Heart right ventricle (tissue), 16 donors: Measurements from ENCODE around the gene GSX1. TPM values are rescaled to one million over a fixed set of nuclear protein-coding genes. Genes with fewer than 3 reads are reported as not detected.

Experiments used
- ATAC-seq, 8 donors: fragments of 200-7000 bp; cut with Tn5 transposase; one replicate each; pipeline ENCODE4 v1.9.1; 2020; ENCODE audit warnings: mild to moderate bottlenecking in 8 of 8, moderate library complexity in 8 of 8, moderate number of reproducible peaks in 1 of 8
- DNase-seq, 2 donors: peaks; one replicate each; pipeline ENCODE4 v3.0.0-alpha.2; 2020
- H3K27ac ChIP-seq, 10 donors: fragments of 200-600 bp; sonication (generic) in 2 of 10; one replicate each; pipeline versions ENCODE4 v1.5.0 to v1.8.0; 2020 to 2022; ENCODE audit warnings: mild to moderate bottlenecking in 3 of 10
- H3K27me3 ChIP-seq, 7 donors: fragments of 200-600 bp; one replicate each; pipeline ENCODE4 v1.8.0; 2021 to 2022; ENCODE audit warnings: mild to moderate bottlenecking in 2 of 7
- H3K36me3 ChIP-seq, 9 donors: fragments of 200-600 bp; sonication (generic) in 1 of 9; one replicate each; pipeline versions ENCODE4 v1.5.0 to v1.8.0; 2020 to 2022; ENCODE audit warnings: mild to moderate bottlenecking in 2 of 9
- H3K4me1 ChIP-seq, 9 donors: fragments of 200-600 bp; sonication (generic) in 1 of 9; one replicate each; pipeline versions ENCODE4 v1.5.0 to v1.8.0; 2020 to 2022; ENCODE audit warnings: mild to moderate bottlenecking in 4 of 9
- H3K4me3 ChIP-seq, 10 donors: fragments of 200-600 bp; sonication (generic) in 2 of 10; one replicate each; pipeline versions ENCODE4 v1.5.0 to v1.8.0; 2020 to 2022; ENCODE audit warnings: mild to moderate bottlenecking in 7 of 10, moderate library complexity in 2 of 10
- H3K9me3 ChIP-seq, 11 donors: fragments of 200-600 bp in 10 of 11; sonication (generic) in 2 of 11; one replicate each; pipeline versions ENCODE4 v1.5.0 to v1.8.0; 2013 to 2022; ENCODE audit warnings: mild to moderate bottlenecking in 2 of 11, control low read depth in 1 of 11, moderate library complexity in 1 of 11
- WGBS, 2 donors: extraction: QIAGEN DNeasy Blood & Tissue Kit; methylation state at CpG; one replicate each; pipeline ENCODE4 v1.1.7; 2013; ENCODE audit warnings: inconsistent platforms in 1 of 2; 5-methylcytosine and 5-hydroxymethylcytosine counted together
- intact Hi-C, 10 donors: fragments of 100-400 bp; cut with DNase I; formaldehyde crosslinking; loops; one replicate each; pipeline versions ENCODE4 v1.11.1 to v1.14.2; 2022
- polyA plus RNA-seq, 2 donors: library from polyadenylated mRNA; stranded (reverse); fragments of 200-250 nt; gene quantifications; one replicate each; pipeline ENCODE4 v1.2.3, GENCODE V29; 2013
- total RNA-seq, 10 donors: library from RNA; stranded (reverse); fragmentation: NEBNext Ultra II Directional in 3 of 10; extraction: Animal tissue kit (Norgen Biotek cat#: 25700) in 3 of 10; gene quantifications; one replicate each; pipeline versions ENCODE4 v1.2.1 to v1.2.4, GENCODE V29; 2021 to 2023
- TF ChIP-seq, protein P1 (sequence below), 9 donors: fragments of 200-600 bp; sonication (generic) in 2 of 9; IDR thresholded peaks; one replicate each; pipeline versions ENCODE4 v1.5.0 to v1.8.0; 2021 to 2022; ENCODE audit warnings: antibody characterized with exemption in 9 of 9, mild to moderate bottlenecking in 5 of 9, moderate library complexity in 1 of 9
- donor health status: Arrhythmogenic right ventricular cardiomyopathy.
- donor health status: ischemic (EF 13 %, LVEDD 7.1; RV severe dilation, severe dysfunction).
- donor health status: healthy with polysubstance abuse.
- donor health status: DM: no; HTN: yes; CAD: no.
- donor health status: DM: no; HTN: no; CAD: no.
- donor health status: ischemic (EF 25% LVEDD 6.9; RV normal size, moderate dysfunction).
- donor health status: ischemic (EF 25% LVEDD 5.7; RV mildly dilated, moderate dysfunction).
- donor health status: healthy.
- donor health status: DM: yes; HTN: yes; CAD: no.
- donor health status: Ischemic cardiomyopathy.
- donor health status: ischemic (EF 35%, LVEDD 5.7; RV mildly dilated, moderate dysfunction).
- donor health status: nonischemic (EF 11% LVEDD 7.7; RV severe dilation, severe dysfunction).
- donor health status: DM: yes; HTN: yes; CAD: no.
- donor health status: PGD.
- donor health status: ischemic (EF 29% LVEDD 5.4; RV normal size, mild dysfunction).
- donor health status: nonischemic (EF 23%, LVEDD 6.1; RV moderate dilation, normal function).

The GSX1 gene
- total and polyA plus RNA-seq, 12 donors = not detected

DNA sequence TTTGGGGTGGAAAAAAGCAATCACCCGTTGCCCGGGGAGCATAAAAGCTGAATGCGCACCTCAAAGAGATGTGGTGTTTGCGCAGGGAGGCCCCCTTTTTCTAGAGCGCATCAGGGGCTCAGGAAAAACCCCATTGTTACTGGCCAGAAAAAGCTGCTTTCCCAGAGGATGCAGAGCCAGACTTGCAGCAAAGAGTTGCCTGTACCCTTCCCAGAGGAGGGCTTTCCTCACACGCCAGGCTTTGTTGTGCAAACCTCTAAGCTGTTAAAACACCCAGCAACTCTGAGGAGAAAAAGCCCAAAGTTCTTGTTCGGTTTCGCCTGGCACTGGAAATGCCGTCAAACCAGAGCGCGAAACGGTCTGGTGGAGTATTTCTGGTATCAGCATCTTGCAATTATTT is 29.3 kb downstream of the GSX1 start:
- Histone ChIP-seq H3K36me3 (no peaks in the 10 kb centered on the region), H3K4me3 (no peak overlapping the region), H3K9me3 (no peaks in the 10 kb centered on the region), H3K4me1 (peaks cover 0 to 7% (median 0%) of the 10 kb centered on the region in 9 donors), H3K27ac (no peak overlapping the region), H3K27me3 (peaks cover 0 to 99% (median 93%) of the 10 kb centered on the region in 7 donors)
- TF ChIP-seq, protein P1, sequence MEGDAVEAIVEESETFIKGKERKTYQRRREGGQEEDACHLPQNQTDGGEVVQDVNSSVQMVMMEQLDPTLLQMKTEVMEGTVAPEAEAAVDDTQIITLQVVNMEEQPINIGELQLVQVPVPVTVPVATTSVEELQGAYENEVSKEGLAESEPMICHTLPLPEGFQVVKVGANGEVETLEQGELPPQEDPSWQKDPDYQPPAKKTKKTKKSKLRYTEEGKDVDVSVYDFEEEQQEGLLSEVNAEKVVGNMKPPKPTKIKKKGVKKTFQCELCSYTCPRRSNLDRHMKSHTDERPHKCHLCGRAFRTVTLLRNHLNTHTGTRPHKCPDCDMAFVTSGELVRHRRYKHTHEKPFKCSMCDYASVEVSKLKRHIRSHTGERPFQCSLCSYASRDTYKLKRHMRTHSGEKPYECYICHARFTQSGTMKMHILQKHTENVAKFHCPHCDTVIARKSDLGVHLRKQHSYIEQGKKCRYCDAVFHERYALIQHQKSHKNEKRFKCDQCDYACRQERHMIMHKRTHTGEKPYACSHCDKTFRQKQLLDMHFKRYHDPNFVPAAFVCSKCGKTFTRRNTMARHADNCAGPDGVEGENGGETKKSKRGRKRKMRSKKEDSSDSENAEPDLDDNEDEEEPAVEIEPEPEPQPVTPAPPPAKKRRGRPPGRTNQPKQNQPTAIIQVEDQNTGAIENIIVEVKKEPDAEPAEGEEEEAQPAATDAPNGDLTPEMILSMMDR (IDR thresholded peaks at IDR 0.05) = no peak
- 2% methylated on average over 12 of the region's 12 CpGs for WGBS, 2 donors
- intact Hi-C loops = loop anchor here in 5 of 10 donors (10.0 kb wide), 3 partner anchors 163 to 837 kb away; partner anchors contain the start of gene URAD (in 1 of the 5)
- DNase-seq (no peak), ATAC-seq (no peak)

DNA sequence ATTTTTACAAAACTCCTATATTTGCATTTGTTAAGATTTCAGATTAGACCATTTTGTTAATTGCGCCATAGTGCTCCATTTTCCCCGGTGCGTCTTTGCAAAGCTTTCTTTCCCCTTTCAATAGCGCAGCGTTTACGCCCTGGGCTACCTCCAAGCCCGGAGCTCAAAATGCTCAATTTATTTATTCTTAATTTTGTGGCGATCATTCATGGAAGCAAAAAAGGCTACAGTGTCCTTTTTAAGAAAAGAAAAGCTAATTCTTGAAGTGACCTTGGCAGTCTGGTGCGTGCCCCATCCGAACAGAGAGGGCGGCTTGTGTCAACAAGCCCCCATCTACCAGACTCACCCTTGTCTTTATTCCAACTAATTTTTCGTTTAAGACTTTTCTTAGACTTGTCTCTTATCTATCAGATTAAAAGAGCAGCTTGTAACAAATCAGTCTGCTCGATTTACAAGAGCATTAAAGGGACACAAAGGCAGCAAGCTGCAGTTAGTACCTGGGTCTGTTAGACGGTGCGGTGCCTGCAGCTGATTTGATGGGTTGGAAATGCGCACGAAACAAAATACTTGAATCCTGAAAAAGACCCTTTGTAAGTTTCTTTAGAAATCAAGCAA is 30.1 kb downstream of the GSX1 start:
- peaks cover 0 to 99% (median 92%) of the 10 kb centered on the region in 7 donors for H3K27me3 ChIP-seq
- H3K4me3 ChIP-seq = no peak overlapping the region
- TF ChIP-seq, protein P1 (IDR thresholded peaks at IDR 0.05) = no peak
- no peaks in the 10 kb centered on the region for H3K9me3 ChIP-seq
- DNase-seq (no peak), ATAC-seq (no peak)
- no peak overlapping the region for H3K27ac ChIP-seq
- H3K4me1 ChIP-seq = peaks cover 0 to 11% (median 0%) of the 10 kb centered on the region in 9 donors
- WGBS, 2 donors = 2 to 5% methylated on average over 17 of the region's 17 CpGs
- intact Hi-C loops = loop anchor here in 5 of 10 donors (10.0 kb wide), 3 partner anchors 162 to 838 kb away; partner anchors contain the start of gene URAD (in 1 of the 5)
- H3K36me3 ChIP-seq = no peaks in the 10 kb centered on the region

DNA sequence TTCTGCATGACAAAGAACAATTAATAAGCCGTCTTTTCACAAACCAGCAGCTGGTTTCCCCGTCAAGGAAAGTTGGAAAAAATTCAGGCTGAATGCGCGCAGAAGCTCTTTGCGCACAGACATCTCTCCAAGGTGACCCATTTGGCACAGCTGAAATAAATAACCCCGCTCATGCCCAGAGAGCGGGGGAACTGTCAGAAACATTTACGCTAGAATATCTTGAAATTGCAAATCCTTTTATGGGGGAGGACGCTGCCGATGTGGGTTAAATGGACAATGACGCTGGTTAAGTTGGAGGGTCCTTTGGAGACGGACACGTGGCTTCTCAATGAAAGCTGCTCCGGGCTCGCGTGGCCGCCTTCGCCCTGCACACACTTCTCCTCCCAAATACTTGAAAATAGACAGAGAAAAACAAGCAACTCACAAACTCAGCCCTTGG is 30.6 kb downstream of the GSX1 start:
- Histone ChIP-seq H3K36me3 (no peaks in the 10 kb centered on the region), H3K27me3 (peaks cover 0 to 99% (median 94%) of the 10 kb centered on the region in 7 donors), H3K27ac (no peak overlapping the region), H3K4me3 (no peak overlapping the region), H3K9me3 (no peaks in the 10 kb centered on the region), H3K4me1 (peaks cover 0 to 11% (median 0%) of the 10 kb centered on the region in 9 donors)
- WGBS, 2 donors = 2 to 3% methylated on average over 18 of the region's 18 CpGs
- intact Hi-C loops = loop anchor here in 5 of 10 donors (10.0 kb wide), 3 partner anchors 162 to 838 kb away; partner anchors contain the start of gene URAD (in 1 of the 5)
- ATAC-seq (no peak), DNase-seq (no peak)
- TF ChIP-seq, protein P1 (IDR thresholded peaks at IDR 0.05) = no peak

DNA sequence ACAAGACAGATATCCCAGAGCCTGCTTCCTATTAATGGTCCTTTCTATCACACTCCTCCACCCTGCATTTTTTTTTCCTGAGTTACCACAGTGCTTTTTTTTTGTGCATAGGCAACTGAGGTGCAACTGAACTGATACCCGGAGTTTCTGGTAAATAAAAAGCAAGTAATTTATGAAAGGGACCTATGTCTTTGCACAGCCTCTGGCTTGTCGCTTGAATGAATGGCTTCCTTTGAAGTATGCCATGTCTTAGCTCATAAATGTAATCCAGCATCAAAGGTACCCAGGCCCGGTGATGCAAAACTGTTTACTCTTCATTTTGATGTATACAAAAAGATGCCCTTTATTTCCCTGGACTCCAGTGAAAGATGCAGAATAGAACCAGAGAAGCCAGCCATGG is 31.8 kb downstream of the GSX1 start:
- intact Hi-C loops = loop anchor here in 5 of 10 donors (10.0 kb wide), 3 partner anchors 161 to 839 kb away; partner anchors contain the start of gene URAD (in 1 of the 5)
- WGBS, 2 donors = 12 to 19% methylated on average over 3 of the region's 3 CpGs
- DNase-seq (no peak), ATAC-seq (no peak)
- TF ChIP-seq, protein P1 (IDR thresholded peaks at IDR 0.05) = no peak
- Histone ChIP-seq H3K27ac (no peak overlapping the region), H3K4me1 (peaks cover 0 to 11% (median 0%) of the 10 kb centered on the region in 9 donors), H3K4me3 (no peak overlapping the region), H3K9me3 (no peaks in the 10 kb centered on the region), H3K27me3 (peaks cover 0 to 100% (median 95%) of the 10 kb centered on the region in 7 donors), H3K36me3 (no peaks in the 10 kb centered on the region)
